ENCODE results near the gene S100PBP. TPM values are rescaled to one million over a fixed set of nuclear protein-coding genes. Genes with fewer than 3 reads are reported as not detected.

Gene S100PBP
- total and polyA plus RNA-seq, 2 of the 4 experiments (the other 2 are of a cell fraction): 13.9 to 20.3 TPM

GRCh38 chr1:32817815-32818786 is 648 bp downstream of the S100PBP start:
- dilution Hi-C loops (cut with HindIII; ENCODE audit: low sequenced_read_pairs, unreplicated experiment) (no loop called here), in situ Hi-C loops (cut with MboI; ENCODE audit: low sequenced_read_pairs) (no loop called here), intact Hi-C loops (cut with micrococcal nuclease) (no loop called here)
- Histone ChIP-seq H2AK5ac (ENCODE audit: low read depth, low read length) (peak overlapping the region; percentile 87), H3K36me3 (ENCODE audit: control insufficient read depth, insufficient read depth, low read length) (no peaks in the 10 kb centered on the region; the same call in none of the 2 replicates), H3K9ac (ENCODE audit: low read depth, low read length) (peak overlapping the region; percentile 93), H2BK20ac (ENCODE audit: low read depth, low read length) (0 out of 2 replicates have a peak overlapping the region, but pooled peaks have one; percentile 46), H3K27ac (ENCODE audit: insufficient read depth, low read length) (peak overlapping the region; percentile 95), H2BK120ac (ENCODE audit: low read depth, low read length) (peak overlapping the region; percentile 77), H4K20me1 (ENCODE audit: insufficient read depth, low read length) (peaks cover 19% of the 10 kb centered on the region), H3K79me1 (ENCODE audit: low read depth in 1 of 2, low read length in 2 of 2) (peaks cover 27 to 74% of the 10 kb centered on the region in 2 experiments), H3K18ac (ENCODE audit: low read depth, low read length) (peak overlapping the region; percentile 78), H4K5ac (ENCODE audit: low read depth, low read length) (peak overlapping the region; percentile 88), H3K27me3 (ENCODE audit: control insufficient read depth, insufficient read depth, low read length) (no peaks in the 10 kb centered on the region), H3K23ac (ENCODE audit: low read depth, low read length) (peak overlapping the region; percentile 86), H2BK15ac (ENCODE audit: low read depth, low read length) (peak overlapping the region; percentile 51; the same call in 1 of the 3 replicates), H3K56ac (ENCODE audit: extremely low read depth, insufficient read depth, low read length) (peak overlapping the region; percentile 96), H3K9me1 (ENCODE audit: insufficient read depth, low read length) (peaks cover 7% of the 10 kb centered on the region; the same call in 1 of the 2 replicates), H3K4me2 (ENCODE audit: low read depth, low read length) (peak overlapping the region; percentile 100), H3K14ac (replicated peaks; ENCODE audit: low read depth, low read length) (peak overlapping the region; percentile 96), H4K8ac (ENCODE audit: low read depth in 2 of 2, low read length in 2 of 2) (peak overlapping the region; percentile 79 to 89), H4K91ac (ENCODE audit: insufficient read depth, low read depth, low read length) (peak overlapping the region; percentile 94), H2AFZ (replicated peaks; ENCODE audit: low read length, poor library complexity) (peak overlapping the region; percentile 92), H3K9me3 (ENCODE audit: control insufficient read depth, insufficient read depth, low read length) (no peaks in the 10 kb centered on the region), H3K4me3 (ENCODE audit: insufficient read depth, low read depth, low read length) (peak overlapping the region; percentile 88), H3K4me1 (ENCODE audit: control insufficient read depth, insufficient read depth, low read length) (peaks cover 6% of the 10 kb centered on the region), H2AK9ac (replicated peaks; ENCODE audit: low read depth, low read length, poor library complexity) (peak overlapping the region; percentile 99), H3K4ac (ENCODE audit: low read depth, low read length) (peak overlapping the region; percentile 87), H2BK5ac (ENCODE audit: low read depth, low read length, poor library complexity, severe bottlenecking) (peak overlapping the region; percentile 92)
- DNase-seq (peak; percentile 39), ATAC-seq (ENCODE audit: low read depth) (peak; percentile 46)
- 2% methylated on average over 21 of the region's 51 CpGs; no CpG with 5 or more reads in 1 of the 2 experiments for WGBS, 2 experiments (ENCODE audit: extremely low coverage in 2 of 2, insufficient read length in 1 of 2)
- no TSS peak for BruUV-seq (replicated peaks)
- ChIA-PET CTCF (no interaction called here), POLR2A (ENCODE audit: unreplicated experiment) (no interaction called here)
- TF ChIP-seq RAD21 (IDR thresholded peaks at IDR 0.05; ENCODE audit: low read length) (no peak), CEBPB (IDR thresholded peaks at IDR 0.05; ENCODE audit: low read depth, low read length) (no peak), CTCF (conservative IDR thresholded peaks at IDR 0.05; ENCODE audit: low read depth, low read length) (no peak), MAFK (IDR thresholded peaks at IDR 0.05; ENCODE audit: low read depth, low read length) (no peak), RCOR1 (IDR thresholded peaks at IDR 0.05; ENCODE audit: insufficient replicate concordance, low read length) (no peak), MAZ (IDR thresholded peaks at IDR 0.05; ENCODE audit: borderline replicate concordance, low read depth, low read length) (peak; percentile 21; the same call in 1 of the 2 replicates), CHD1 (IDR thresholded peaks at IDR 0.05; ENCODE audit: low read depth, low read length) (no peak), RFX5 (IDR thresholded peaks at IDR 0.05; ENCODE audit: low read depth, low read length) (peak; percentile 77)
